ENCODE results near the gene CD9.

GRCh38 chr12:6203601-6204000, 3.4 kb downstream of the CD9 start:
- TF ChIP-seq, protein P1, sequence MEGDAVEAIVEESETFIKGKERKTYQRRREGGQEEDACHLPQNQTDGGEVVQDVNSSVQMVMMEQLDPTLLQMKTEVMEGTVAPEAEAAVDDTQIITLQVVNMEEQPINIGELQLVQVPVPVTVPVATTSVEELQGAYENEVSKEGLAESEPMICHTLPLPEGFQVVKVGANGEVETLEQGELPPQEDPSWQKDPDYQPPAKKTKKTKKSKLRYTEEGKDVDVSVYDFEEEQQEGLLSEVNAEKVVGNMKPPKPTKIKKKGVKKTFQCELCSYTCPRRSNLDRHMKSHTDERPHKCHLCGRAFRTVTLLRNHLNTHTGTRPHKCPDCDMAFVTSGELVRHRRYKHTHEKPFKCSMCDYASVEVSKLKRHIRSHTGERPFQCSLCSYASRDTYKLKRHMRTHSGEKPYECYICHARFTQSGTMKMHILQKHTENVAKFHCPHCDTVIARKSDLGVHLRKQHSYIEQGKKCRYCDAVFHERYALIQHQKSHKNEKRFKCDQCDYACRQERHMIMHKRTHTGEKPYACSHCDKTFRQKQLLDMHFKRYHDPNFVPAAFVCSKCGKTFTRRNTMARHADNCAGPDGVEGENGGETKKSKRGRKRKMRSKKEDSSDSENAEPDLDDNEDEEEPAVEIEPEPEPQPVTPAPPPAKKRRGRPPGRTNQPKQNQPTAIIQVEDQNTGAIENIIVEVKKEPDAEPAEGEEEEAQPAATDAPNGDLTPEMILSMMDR (IDR thresholded peaks at IDR 0.05; ENCODE audit: control extremely low read depth in 1 of 3, insufficient read depth in 1 of 3, low read depth in 1 of 3, low read length in 3 of 3), result no peak
- TF ChIP-seq FOSL1 (IDR thresholded peaks at IDR 0.05; ENCODE audit: insufficient read depth, low read depth, low read length), result no peak
- TF ChIP-seq, protein P2, sequence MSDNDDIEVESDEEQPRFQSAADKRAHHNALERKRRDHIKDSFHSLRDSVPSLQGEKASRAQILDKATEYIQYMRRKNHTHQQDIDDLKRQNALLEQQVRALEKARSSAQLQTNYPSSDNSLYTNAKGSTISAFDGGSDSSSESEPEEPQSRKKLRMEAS (IDR thresholded peaks at IDR 0.05), result no peak
- no peak for TF ChIP-seq MAFK (IDR thresholded peaks at IDR 0.05; ENCODE audit: low read depth, low read length)
- TF ChIP-seq TCF12 (IDR thresholded peaks at IDR 0.05; ENCODE audit: low read depth, low read length), result no peak
- no peak for TF ChIP-seq TBP (IDR thresholded peaks at IDR 0.05; ENCODE audit: low read depth, low read length)
- TF ChIP-seq POLR2A (IDR thresholded peaks at IDR 0.05; ENCODE audit: control extremely low read depth in 1 of 2, low read depth in 2 of 2, low read length in 2 of 2), result no peak
- no peak for TF ChIP-seq GTF2F1 (IDR thresholded peaks at IDR 0.05; ENCODE audit: borderline replicate concordance, low read depth, low read length)
- TF ChIP-seq JUND (IDR thresholded peaks at IDR 0.05; ENCODE audit: low read length), result no peak
- no peak for TF ChIP-seq RAD21 (IDR thresholded peaks at IDR 0.05 in 1 of 2, conservative IDR thresholded peaks at IDR 0.05 in 1 of 2; ENCODE audit: low read depth in 2 of 2, low read length in 2 of 2)

Measured in H1 (cell line).